Central memory CD8-positive, alpha-beta T cell (primary cell): ENCODE measurements around the gene CDK11B.
"Not testable (repeated sequence)": the region's sequence is repeated elsewhere in the genome, so short reads cannot be mapped to it uniquely, and the experiment has no call there.

Experiments
- ATAC-seq: fragments of 150-1000 bp; cut with Tn5 transposase; replicated peaks from 2 replicates; pipeline ENCODE4 v1.10.0; 2022; ENCODE audit warnings: mild to moderate bottlenecking, moderate FRiP score, moderate number of reproducible peaks; ENCODE audit not compliant: poor library complexity, severe bottlenecking; ENCODE audit errors: extremely low read depth
- DNase-seq, 2 donors: peaks; one replicate each; pipeline ENCODE4 v3.0.0; 2021; ENCODE audit warnings: low spot score in 2 of 2
- H3K27ac Mint-ChIP-seq: one replicate; pipeline ENCODE4 v1.8.0; 2022; ENCODE audit warnings: low read depth, mild to moderate bottlenecking, moderate library complexity, mixed read lengths
- H3K27me3 Mint-ChIP-seq: one replicate; pipeline ENCODE4 v1.8.0; 2022; ENCODE audit warnings: mixed read lengths
- H3K36me3 Mint-ChIP-seq: one replicate; pipeline ENCODE4 v1.8.0; 2022; ENCODE audit warnings: mild to moderate bottlenecking, moderate library complexity, mixed read lengths; ENCODE audit not compliant: insufficient read depth
- H3K4me1 Mint-ChIP-seq: one replicate; pipeline ENCODE4 v1.8.0; 2022; ENCODE audit warnings: mixed read lengths
- H3K4me3 Mint-ChIP-seq: one replicate; pipeline ENCODE4 v1.8.0; 2022; ENCODE audit warnings: mild to moderate bottlenecking, moderate library complexity, mixed read lengths
- H3K9me3 Mint-ChIP-seq: one replicate; pipeline ENCODE4 v1.8.0; 2022; ENCODE audit warnings: mixed read lengths

Gene CDK11B

DNA sequence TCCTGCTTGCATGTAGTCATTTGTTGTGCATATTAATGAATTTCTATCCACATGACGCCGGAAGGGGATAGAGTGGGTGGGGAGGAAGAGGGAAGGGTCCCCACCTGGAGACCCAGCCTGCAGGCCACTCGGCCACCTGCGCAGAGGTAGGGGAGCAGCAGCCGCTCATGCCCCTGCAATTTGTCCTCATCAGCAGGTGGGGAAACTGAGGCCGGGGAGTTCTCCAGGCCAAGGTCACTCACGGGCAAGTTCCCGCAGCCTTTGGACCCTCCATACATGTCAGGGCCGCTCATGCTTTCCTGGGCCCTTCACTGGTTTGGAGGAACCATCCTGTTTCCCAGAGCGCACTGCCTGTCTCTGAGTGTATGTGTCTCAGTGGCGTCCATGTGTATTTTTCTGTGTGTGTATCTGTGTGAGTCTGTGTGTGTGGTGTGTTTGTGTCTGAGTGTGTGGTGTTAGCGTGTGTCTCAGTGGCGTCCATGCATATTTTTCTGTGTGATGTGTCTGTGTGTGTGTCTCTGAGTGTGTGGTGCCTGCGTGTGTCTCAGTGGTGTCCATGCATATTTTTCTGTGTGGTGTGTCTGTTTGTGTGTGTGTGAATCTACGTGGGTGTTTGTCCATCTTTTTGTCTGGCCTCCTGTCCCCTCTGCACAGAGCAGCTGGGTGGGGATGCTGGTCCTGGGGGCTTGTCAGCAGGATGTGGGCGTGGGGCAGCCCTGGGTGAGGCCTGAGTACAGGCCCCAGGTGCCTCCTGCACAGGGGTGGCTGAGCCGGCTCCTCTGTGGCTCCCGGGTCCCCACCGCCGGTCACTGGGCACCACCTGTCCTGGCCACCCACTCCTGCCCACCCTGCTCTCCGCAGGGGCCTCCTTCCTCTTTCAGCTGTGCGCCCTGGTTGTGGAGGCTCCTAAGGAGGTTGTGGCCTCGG is 37.9 kb upstream of the CDK11B start:
- not testable (repeated sequence) for ATAC-seq
- H3K27ac Mint-ChIP-seq = peak overlapping the region; percentile 10

DNA sequence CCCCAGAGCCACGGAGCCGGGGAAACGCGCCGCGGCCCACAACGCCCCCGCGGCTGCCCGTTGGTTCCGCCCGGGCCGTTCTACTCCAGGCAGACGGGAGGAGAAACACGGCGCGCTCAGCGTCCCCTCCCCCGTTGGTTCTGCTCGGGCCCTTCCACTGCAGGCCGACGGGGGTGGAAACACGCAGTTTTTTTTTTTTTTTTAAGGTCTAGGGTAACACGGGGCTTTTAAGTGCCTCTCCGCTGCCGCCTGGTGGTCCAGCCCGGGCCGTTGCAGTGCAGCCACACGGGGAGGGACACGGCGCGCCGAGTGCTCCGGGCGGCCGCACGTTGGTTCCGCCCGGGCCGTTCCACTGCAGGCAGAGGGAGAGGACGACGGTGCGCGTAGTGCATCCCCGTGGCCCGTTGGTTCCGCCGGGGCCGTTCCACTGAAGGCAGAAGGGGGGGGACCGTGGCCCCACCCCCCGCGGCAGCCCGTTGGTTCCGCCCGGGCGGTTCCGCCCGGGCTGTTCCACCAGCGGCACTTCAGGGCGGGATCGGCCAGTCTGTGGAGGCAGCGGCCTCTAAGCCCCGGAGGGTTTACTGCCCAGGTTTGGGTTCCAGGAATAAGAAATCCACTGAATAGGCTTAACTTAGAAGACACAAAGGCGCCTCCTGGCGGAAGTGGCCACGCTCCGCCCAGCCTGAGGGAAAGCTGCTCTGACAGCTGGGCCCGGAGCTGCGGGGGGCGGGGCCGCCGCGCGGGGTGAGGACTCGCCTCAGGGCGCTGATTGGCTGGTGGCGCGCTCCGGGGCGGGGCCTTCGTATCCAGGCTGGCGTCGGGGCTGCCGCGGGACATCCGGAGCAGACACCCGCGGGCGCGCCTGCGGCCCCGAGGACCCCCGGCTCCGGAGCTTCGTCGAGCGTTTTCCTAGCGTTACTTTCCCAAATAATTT is 34.2 kb upstream of the CDK11B start, which contains the start of gene SLC35E2B:
Gene SLC35E2B (minus strand): TSS at position 82 of the 934 bp plus-strand sequence. CDS start 16,096 bp downstream, outside the sequence.
- not testable (repeated sequence) for H3K27me3 Mint-ChIP-seq, H3K36me3 Mint-ChIP-seq, H3K9me3 Mint-ChIP-seq, H3K4me1 Mint-ChIP-seq
- Mint-ChIP-seq H3K27ac (peak within 1 kb of the TSS; percentile 73), H3K4me3 (peak within 1 kb of the TSS; percentile 59)
- DNase-seq (peak; percentile 79 to 96), ATAC-seq (peak; percentile 75)

More for the DNA sequence above, 37.9 kb upstream of the CDK11B start:
- not testable (repeated sequence) for H3K4me1 Mint-ChIP-seq, H3K4me3 Mint-ChIP-seq, H3K36me3 Mint-ChIP-seq, H3K27me3 Mint-ChIP-seq, H3K9me3 Mint-ChIP-seq, DNase-seq

DNA sequence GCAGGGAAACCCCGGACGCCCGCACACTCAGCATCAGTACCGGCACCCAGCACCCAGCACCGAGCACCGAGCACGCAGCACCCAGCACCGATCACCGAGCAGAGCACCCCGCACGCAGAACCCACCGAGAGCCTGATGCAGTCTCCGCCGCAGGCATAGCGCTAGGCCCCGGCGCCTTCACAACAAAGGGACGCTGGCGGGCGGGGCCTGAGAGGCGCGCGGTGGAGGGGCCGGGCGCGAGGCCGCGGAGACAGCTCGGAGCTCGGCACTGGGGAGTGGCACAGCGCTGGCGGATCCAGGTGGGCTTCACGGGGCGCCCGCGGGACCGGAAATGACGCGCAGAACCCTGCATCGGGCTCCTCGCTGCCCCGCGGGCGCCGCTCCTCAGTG is 33.5 kb upstream of the CDK11B start:
- ATAC-seq = peak; percentile 53

DNA sequence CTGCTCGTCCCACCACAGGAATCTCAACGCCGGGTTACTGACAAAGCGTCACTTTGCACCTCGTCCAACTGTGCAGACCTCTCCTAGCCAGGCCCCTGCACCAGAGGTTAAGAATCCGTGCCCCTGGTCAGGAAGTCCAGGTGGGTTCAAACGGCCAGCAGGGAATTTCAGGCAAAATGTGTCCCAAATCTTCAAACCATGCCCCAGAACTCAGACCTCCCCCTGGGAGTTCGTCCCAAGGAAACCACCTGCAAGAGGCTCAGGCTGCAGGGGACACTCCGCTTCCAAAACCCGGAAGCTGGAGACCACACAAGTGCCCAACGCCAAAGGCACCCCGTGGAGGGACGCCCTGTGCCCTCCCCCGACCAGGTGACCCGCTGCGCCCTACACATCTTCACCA is 32.6 kb upstream of the CDK11B start:
- ATAC-seq, H3K36me3 Mint-ChIP-seq, H3K4me1 Mint-ChIP-seq, H3K9me3 Mint-ChIP-seq, H3K27me3 Mint-ChIP-seq, H3K4me3 Mint-ChIP-seq, DNase-seq, H3K27ac Mint-ChIP-seq: not testable (repeated sequence)

More for the DNA sequence above, 33.5 kb upstream of the CDK11B start:
- peak overlapping the region; percentile 59 for H3K4me3 Mint-ChIP-seq
- not testable (repeated sequence) for H3K4me1 Mint-ChIP-seq, H3K36me3 Mint-ChIP-seq, H3K9me3 Mint-ChIP-seq, H3K27me3 Mint-ChIP-seq
- peak overlapping the region; percentile 73 for H3K27ac Mint-ChIP-seq
- DNase-seq = peak in 1 of 2 donors; percentile 61

DNA sequence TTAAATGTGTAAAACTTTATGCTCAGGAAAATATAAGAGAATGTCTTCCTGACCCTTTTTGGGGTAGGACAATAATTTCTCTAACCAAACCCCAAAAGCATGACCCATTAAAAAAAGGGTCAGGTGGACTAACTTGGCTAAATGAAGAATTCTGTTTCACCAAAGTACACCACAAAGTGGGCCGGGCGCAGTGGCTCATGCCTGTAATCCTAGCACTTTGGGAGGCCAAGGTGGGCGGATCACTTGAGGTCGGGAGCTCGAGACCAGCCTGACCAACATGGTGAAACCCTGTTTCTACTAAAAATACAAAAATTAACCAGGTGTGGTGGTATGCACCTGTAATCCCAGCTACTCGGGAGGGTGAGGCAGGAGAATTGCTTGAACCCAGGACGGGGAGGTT is 30.7 kb upstream of the CDK11B start:
- not testable (repeated sequence) for DNase-seq, H3K9me3 Mint-ChIP-seq, H3K4me1 Mint-ChIP-seq, ATAC-seq, H3K27ac Mint-ChIP-seq, H3K27me3 Mint-ChIP-seq
- peak overlapping the region; percentile 27 for H3K4me3 Mint-ChIP-seq
- peaks cover 15% of the 10 kb centered on the region for H3K36me3 Mint-ChIP-seq

DNA sequence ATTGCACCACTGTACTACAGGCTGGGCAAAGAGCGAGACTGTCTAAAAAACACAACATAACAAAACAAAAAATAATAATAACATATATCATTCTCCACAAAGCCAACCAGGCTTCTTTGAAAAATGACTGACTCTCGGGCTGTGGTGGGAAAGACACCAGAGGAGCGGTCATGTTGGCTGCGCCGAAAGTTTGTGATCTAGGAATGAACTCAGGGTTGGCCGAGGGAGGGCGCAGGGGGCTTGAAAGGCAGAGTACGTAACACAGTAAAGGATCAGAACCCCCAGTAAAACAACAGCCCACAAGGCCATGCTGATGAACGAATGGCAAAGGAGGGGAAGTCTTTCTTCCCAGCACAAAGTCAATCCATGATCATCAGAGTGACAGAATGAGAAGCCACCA is 29.0 kb upstream of the CDK11B start:
- DNase-seq (no peak), ATAC-seq (no peak)
- H3K27me3 Mint-ChIP-seq = no peaks in the 10 kb centered on the region
- no peaks in the 10 kb centered on the region for H3K9me3 Mint-ChIP-seq
- no peak overlapping the region for H3K4me3 Mint-ChIP-seq
- H3K4me1 Mint-ChIP-seq = peaks cover 23% of the 10 kb centered on the region
- H3K27ac Mint-ChIP-seq = peak overlapping the region; percentile 19
- H3K36me3 Mint-ChIP-seq = peaks cover 25% of the 10 kb centered on the region

DNA sequence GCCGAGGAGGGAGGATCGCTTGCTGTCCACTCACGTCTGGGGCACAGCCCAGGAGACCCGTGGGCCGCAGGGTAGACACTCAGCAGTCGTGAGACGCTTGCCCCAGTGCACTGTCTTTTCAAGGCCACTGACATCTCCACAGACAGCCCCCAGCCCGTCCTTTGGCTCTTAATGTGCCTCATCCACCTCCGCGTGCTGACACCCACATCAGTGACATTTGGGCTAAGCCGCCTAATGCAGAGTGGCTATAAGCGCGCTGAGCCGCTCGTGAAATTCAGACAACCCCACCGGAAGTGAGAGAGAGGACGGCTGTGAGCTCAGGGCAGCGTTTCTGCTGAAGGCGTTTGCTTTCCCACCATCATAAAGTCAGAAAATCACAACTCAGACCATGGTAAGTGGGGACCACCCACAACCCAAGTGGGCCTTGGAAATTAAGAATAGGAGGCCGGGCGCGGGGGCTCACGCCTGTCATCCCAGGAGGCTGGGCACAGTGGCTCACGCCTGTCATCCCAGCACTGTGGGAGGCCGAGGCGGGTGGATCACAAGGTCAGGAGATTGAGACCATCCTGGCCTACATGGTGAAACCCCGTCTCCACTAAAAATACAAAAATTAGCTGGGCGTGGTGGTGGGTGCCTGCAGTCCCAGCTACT is 25.4 kb upstream of the CDK11B start:
- Mint-ChIP-seq H3K36me3 (peaks cover 27% of the 10 kb centered on the region), H3K27ac (no peak overlapping the region), H3K9me3 (no peaks in the 10 kb centered on the region), H3K27me3 (no peaks in the 10 kb centered on the region), H3K4me3 (peak overlapping the region; percentile 9), H3K4me1 (peaks cover 27% of the 10 kb centered on the region)
- ATAC-seq = peak; percentile 32
- no peak for DNase-seq

DNA sequence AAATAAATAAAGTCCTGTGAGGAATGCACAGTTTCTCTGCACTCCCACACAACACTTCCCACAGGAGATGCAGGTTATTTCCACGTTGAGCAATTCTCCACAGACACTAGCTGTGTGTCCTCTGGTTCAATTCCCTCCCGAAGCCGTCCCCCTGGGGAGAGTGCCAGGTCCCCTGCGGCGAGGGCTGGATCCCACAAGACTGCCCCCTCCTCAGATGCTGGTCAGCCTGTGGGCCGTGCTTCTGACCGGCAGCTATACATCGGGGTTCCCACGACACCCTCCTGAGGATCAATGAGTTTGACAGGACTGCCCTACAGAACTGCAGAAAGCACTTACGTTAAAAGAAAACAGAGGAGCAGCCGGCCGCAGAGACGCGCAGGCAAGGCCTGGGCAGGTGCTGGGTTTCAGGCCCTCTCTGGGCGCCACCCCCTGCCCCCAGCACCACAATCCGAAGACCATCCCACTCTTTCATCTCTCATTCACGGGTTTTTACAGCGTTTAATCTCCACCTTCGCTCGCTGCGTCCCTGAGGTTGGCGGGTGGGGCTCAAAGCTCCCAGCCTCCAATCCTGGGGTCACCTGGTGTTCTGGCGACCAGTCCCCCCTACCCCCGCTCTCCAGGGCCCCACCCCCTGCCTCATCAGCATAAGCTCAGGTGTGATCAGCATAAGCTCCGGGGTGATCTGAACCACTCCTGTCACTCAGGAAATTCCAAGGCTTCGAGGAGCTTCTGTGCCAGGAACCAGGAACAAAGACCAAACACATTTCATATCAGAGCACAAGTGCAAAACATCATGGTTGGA is 24.5 kb upstream of the CDK11B start:
- no peaks in the 10 kb centered on the region for H3K9me3 Mint-ChIP-seq
- no peak overlapping the region for H3K4me3 Mint-ChIP-seq
- peaks cover 32% of the 10 kb centered on the region for H3K4me1 Mint-ChIP-seq
- no peak overlapping the region for H3K27ac Mint-ChIP-seq
- H3K27me3 Mint-ChIP-seq = no peaks in the 10 kb centered on the region
- DNase-seq (no peak), ATAC-seq (no peak)
- H3K36me3 Mint-ChIP-seq = peaks cover 27% of the 10 kb centered on the region

DNA sequence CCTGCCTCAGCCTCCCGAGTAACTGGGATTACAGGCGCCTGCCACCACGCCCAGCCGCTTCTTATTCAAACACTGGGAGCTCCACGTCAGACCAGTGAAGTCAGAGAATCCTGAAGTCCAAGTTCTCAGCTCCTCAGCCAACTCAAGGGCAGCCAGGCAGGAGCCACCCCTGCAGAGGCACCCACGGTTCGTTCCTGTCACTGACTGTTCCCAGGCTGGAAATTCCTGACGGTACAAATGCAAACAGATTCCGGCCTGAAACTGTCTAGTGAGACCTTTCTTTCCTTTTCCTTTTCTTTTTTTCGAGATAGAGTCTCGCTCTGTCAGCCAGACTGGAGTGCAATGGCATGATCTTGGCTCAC is 22.1 kb upstream of the CDK11B start:
- H3K36me3 Mint-ChIP-seq = peaks cover 27% of the 10 kb centered on the region

DNA sequence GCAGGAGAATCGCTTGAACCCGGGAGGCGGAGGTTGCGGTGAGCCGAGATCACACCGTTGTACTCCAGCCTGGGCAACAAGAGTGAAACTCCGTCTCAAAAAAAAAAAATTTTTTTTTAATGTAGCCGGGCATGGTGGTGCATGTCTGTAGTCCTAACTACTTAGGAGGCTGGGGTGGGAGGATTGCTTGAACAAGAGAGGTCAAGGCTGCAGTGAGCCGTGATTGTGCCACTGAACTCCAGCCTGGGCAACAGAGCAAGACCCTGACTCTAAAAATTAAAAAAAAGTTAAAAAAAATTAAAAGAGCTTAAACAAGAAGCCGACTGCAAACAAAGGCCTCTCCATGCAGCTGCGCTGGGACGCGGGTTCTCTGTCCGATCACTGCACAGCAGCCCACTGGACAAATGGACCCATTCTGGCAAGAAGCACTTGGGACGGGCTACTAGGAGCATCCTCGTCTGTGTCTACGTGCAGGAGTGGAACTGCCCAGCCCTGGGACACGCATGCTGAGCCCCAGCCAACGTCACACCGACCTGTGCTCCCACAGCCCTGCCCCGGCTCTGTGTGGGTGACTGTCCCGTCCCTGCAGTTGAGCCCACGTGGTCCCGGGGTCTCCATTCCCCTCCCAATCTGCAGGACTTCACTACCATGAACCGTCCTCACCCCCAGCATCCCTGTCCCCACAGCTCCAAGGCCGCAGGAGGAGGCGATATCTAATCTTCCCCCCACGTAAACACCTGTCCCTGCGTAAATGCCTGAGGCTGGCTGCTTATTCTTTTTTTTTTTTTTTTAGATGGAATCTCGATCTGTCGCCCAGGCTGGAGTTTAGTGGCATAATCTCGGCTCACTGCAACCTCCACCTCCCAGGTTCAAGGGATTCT is 21.5 kb upstream of the CDK11B start:
- no peak overlapping the region for H3K27ac Mint-ChIP-seq
- DNase-seq = no peak
- no peaks in the 10 kb centered on the region for H3K27me3 Mint-ChIP-seq
- H3K36me3 Mint-ChIP-seq = peaks cover 24% of the 10 kb centered on the region
- ATAC-seq = no peak
- peaks cover 35% of the 10 kb centered on the region for H3K4me1 Mint-ChIP-seq
- H3K4me3 Mint-ChIP-seq = no peak overlapping the region
- no peaks in the 10 kb centered on the region for H3K9me3 Mint-ChIP-seq

More for the DNA sequence above, 22.1 kb upstream of the CDK11B start:
- Mint-ChIP-seq H3K27ac (no peak overlapping the region), H3K9me3 (no peaks in the 10 kb centered on the region), H3K4me3 (no peak overlapping the region), H3K4me1 (peaks cover 35% of the 10 kb centered on the region), H3K27me3 (no peaks in the 10 kb centered on the region)
- DNase-seq (no peak), ATAC-seq (no peak)
